SH-SY5Y (cell line): ENCODE results near the gene KIF26B.

Experiments
- GATA2 ChIP-seq: IDR thresholded peaks from 2 replicates; pipeline ENCODE4 v1.6.1; 2011; ENCODE audit warnings: mild to moderate bottlenecking, low read depth, low read length
- GATA3 ChIP-seq: IDR thresholded peaks from 2 replicates; pipeline ENCODE4 v1.6.1; 2011; ENCODE audit warnings: low read depth, mild to moderate bottlenecking, low read length, moderate library complexity

- TF ChIP-seq GATA2 (no peak), GATA3 (no peak)
Observed at GRCh38 chr1:245428681-245429080, 273.9 kb downstream of the KIF26B start.
